Tibial artery (tissue), 4 donors: ENCODE measurements around the gene ZCCHC17.

ENCODE experiments used
- DNase-seq, 2 donors: peaks; one replicate each; pipeline ENCODE4 v3.0.0-alpha.2; 2019
- H3K27ac ChIP-seq, 2 donors: fragments of 200-600 bp; sonication (generic) in 1 of 2; 1 replicate in 1 of 2; 2 replicates in 1 of 2; pipeline ENCODE4 v1.5.1; 2018 to 2019; ENCODE audit warnings: mild to moderate bottlenecking in 1 of 2
- H3K27me3 ChIP-seq, 2 donors: fragments of 200-600 bp; sonication (generic) in 1 of 2; one replicate each; pipeline versions ENCODE4 v1.5.1 to v1.6.0; 2016 to 2019
- H3K36me3 ChIP-seq, 3 donors: fragments of 200-600 bp; sonication (generic) in 2 of 3; one replicate each; pipeline ENCODE4 v1.5.1; 2016 to 2019; ENCODE audit warnings: mild to moderate bottlenecking in 2 of 3
- H3K4me1 ChIP-seq, 4 donors: fragments of 200-600 bp; sonication (generic) in 2 of 4; 1 replicate in 3 of 4; 2 replicates in 1 of 4; pipeline ENCODE4 v1.5.1; 2016 to 2019
- H3K4me3 ChIP-seq, 2 donors: fragments of 200-600 bp; sonication (generic) in 1 of 2; 1 replicate in 1 of 2; 2 replicates in 1 of 2; pipeline ENCODE4 v1.5.1; 2018 to 2019; ENCODE audit warnings: mild to moderate bottlenecking in 2 of 2
- H3K9me3 ChIP-seq, 3 donors: fragments of 200-600 bp; sonication (generic) in 1 of 3; one replicate each; pipeline ENCODE4 v1.5.1; 2016 to 2019
- intact Hi-C: fragments of 100-400 bp; cut with DNase I; formaldehyde crosslinking; loops from one replicate; pipeline ENCODE4 v1.15.0; 2023; ENCODE audit warnings: low total_unique reads
- TF ChIP-seq, protein P1 (sequence below), 2 experiments: fragments of 200-600 bp in 1 of 2; fragments of 450-650 bp in 1 of 2; IDR thresholded peaks; one replicate each; pipeline ENCODE4 v1.5.1; 2017 to 2019; ENCODE audit warnings: antibody characterized with exemption in 2 of 2, mild to moderate bottlenecking in 1 of 2, moderate library complexity in 1 of 2

The ZCCHC17 gene, protein sequence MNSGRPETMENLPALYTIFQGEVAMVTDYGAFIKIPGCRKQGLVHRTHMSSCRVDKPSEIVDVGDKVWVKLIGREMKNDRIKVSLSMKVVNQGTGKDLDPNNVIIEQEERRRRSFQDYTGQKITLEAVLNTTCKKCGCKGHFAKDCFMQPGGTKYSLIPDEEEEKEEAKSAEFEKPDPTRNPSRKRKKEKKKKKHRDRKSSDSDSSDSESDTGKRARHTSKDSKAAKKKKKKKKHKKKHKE

DNA sequence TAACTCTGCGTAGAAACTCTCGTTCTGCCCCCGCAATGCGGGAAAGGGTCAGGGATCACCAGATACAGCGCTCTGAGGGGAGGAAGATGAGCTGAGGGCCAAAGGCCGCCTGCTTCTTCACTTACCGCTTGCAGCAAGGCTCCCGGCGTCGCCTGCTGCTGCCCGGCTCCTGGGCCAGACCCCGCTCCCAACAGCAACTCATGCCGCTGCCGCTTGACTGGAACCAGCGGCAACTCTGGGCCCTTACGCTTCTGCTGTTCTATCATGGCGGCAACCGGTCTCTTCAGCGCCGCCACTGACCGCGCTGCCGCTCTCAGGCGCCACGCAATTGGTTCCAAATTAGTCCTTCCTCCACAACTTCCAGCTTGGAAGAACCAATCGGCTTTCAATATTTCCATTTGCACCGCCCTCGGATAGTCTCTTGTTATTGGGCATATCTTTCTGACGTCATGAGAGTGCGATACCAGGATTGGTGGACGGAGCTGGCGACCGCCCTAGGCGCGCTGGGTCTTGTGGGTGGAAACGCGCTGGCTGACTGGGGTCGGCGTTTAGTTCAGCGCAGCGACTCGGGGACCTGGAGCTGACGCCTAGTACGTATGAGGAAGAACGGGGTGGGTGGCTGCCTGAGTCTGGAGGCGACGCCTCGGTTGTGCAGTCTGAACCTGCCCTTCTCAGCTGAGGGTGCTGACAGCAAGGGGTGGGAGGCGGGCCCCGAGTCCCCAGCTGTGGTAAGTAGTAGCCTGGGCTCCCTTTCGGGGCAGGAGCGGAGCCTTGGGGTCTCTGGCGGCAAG is at the start of gene ZCCHC17, which contains the start of gene SNRNP40:
Gene ZCCHC17, plus strand, starts transcription at position 547 of the 791 bp plus-strand sequence. CDS start 13,067 bp downstream, outside the sequence.
Gene SNRNP40, minus strand, starts transcription at position 303 of the 791 bp plus-strand sequence. Its CDS starts 37 bp downstream, at position 266.
- peak; percentile 96 to 97 for DNase-seq
- TF ChIP-seq, protein P1, sequence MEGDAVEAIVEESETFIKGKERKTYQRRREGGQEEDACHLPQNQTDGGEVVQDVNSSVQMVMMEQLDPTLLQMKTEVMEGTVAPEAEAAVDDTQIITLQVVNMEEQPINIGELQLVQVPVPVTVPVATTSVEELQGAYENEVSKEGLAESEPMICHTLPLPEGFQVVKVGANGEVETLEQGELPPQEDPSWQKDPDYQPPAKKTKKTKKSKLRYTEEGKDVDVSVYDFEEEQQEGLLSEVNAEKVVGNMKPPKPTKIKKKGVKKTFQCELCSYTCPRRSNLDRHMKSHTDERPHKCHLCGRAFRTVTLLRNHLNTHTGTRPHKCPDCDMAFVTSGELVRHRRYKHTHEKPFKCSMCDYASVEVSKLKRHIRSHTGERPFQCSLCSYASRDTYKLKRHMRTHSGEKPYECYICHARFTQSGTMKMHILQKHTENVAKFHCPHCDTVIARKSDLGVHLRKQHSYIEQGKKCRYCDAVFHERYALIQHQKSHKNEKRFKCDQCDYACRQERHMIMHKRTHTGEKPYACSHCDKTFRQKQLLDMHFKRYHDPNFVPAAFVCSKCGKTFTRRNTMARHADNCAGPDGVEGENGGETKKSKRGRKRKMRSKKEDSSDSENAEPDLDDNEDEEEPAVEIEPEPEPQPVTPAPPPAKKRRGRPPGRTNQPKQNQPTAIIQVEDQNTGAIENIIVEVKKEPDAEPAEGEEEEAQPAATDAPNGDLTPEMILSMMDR (IDR thresholded peaks at IDR 0.05), result no peak

DNA sequence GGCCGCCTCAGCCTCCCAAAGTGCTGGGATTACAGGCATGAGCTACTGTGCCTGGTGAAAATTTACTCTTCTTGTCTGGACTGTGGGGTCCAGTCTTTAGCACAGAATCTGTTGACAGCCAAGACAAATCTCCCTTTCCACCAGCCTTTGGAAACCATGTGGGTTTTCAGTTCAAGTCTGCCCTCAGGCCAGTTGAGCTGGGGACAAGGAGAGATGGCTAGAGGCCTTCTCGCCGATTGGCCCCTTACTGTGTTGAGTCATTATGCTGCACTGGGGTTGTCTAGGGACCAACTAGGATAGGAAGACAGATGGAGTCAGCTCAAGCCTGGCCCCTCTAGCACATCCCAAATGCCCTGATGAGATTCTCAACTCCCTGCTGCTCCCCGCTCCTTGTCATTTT is 48.6 kb upstream of the ZCCHC17 start:
- Histone ChIP-seq H3K36me3 (no peaks in the 10 kb centered on the region), H3K4me1 (no peaks in the 10 kb centered on the region), H3K4me3 (no peak overlapping the region), H3K27ac (no peak overlapping the region), H3K9me3 (no peaks in the 10 kb centered on the region), H3K27me3 (no peaks in the 10 kb centered on the region)
- no peak for DNase-seq
- TF ChIP-seq, protein P1 (IDR thresholded peaks at IDR 0.05), result no peak
- intact Hi-C loops, result no loop called here

More for the DNA sequence above, at the start of gene ZCCHC17, which contains the start of gene SNRNP40:
- H3K36me3 ChIP-seq, result peaks cover 9 to 26% (median 18%) of the 10 kb centered on the region in 3 donors
- intact Hi-C loops, result loop anchor here (10.0 kb wide), 1 partner anchor 128 kb away; no protein-coding TSS in a partner anchor
- H3K4me1 ChIP-seq, result peaks cover 0 to 38% (median 23%) of the 10 kb centered on the region in 4 donors
- H3K27ac ChIP-seq, result peak within 1 kb of the TSS; percentile 79 to 96
- H3K4me3 ChIP-seq, result peak within 1 kb of the TSS; percentile 98 to 99
- H3K9me3 ChIP-seq, result no peaks in the 10 kb centered on the region
- H3K27me3 ChIP-seq, result no peaks in the 10 kb centered on the region

DNA sequence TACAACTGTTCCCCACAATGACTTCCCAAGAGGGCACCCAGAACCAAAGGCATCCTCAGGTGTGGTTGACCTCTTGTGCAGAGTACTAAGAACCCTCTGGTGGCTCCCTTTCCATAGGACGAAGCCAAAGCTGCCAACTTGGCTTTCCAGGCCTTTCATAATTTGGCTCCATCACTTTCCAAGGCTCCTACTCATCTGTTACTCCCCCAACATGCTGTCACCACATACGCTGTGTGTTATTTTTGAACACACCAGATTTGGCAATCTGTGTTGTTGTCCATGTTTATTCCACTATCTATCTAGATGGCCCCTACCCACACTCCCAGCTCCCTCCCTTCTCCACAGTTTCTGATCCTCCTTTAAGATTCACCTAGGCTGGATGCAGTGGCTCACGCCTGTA is 47.0 kb upstream of the ZCCHC17 start:
- H3K4me3 ChIP-seq, result no peak overlapping the region
- no peaks in the 10 kb centered on the region for H3K9me3 ChIP-seq
- no peaks in the 10 kb centered on the region for H3K27me3 ChIP-seq
- intact Hi-C loops, result no loop called here
- no peaks in the 10 kb centered on the region for H3K4me1 ChIP-seq
- TF ChIP-seq, protein P1 (IDR thresholded peaks at IDR 0.05), result no peak
- no peaks in the 10 kb centered on the region for H3K36me3 ChIP-seq
- H3K27ac ChIP-seq, result no peak overlapping the region
- no peak for DNase-seq

DNA sequence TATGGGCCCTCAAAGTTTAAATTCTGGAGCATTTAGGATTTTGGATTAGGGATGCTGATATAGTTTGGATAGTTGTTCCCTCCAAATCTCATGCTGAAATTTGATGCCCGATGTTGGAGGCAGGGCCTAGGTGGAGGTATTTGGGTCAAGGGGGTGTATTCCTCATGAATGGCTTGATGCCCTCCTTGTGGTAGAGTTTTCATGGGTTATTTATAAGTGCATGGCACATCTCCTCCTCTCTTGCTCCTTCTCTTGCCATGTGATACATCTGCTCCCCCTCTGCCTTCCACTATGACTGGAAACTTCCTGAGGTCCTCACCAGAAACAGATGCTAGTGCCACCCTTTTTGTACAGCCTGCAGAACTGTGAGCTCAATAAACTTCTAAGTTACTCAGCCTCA is 39.6 kb upstream of the ZCCHC17 start:
- Histone ChIP-seq H3K36me3 (peaks cover 37 to 55% (median 54%) of the 10 kb centered on the region in 3 donors), H3K27ac (no peak overlapping the region), H3K4me1 (no peaks in the 10 kb centered on the region), H3K27me3 (no peaks in the 10 kb centered on the region), H3K9me3 (no peaks in the 10 kb centered on the region), H3K4me3 (no peak overlapping the region)
- TF ChIP-seq, protein P1 (IDR thresholded peaks at IDR 0.05), result no peak
- DNase-seq, result no peak
- intact Hi-C loops, result no loop called here

DNA sequence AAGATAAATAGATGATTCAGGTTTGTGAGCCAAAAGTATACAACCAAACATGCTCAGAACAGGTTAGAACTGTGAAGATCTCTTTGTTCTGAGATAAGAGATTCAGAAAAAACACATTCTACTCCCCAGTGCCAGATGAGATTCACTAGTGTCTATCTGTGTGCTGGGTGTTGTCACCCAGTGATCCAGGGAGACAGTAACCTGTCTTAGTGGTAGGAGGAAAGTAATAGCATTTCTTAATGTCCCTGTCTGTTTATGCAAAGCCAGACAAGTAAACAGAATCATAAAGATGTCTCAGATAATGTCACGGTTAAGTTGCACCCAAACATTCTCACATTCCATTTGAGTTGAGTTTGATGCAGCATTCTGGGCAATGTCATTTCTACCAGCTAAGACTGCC is 38.3 kb upstream of the ZCCHC17 start:
- DNase-seq, result no peak
- intact Hi-C loops, result no loop called here
- H3K27me3 ChIP-seq, result no peaks in the 10 kb centered on the region
- TF ChIP-seq, protein P1 (IDR thresholded peaks at IDR 0.05), result no peak
- no peak overlapping the region for H3K27ac ChIP-seq
- H3K4me1 ChIP-seq, result no peaks in the 10 kb centered on the region
- H3K9me3 ChIP-seq, result no peaks in the 10 kb centered on the region
- H3K4me3 ChIP-seq, result no peak overlapping the region
- peaks cover 42 to 57% (median 55%) of the 10 kb centered on the region in 3 donors for H3K36me3 ChIP-seq
